ENCODE data around the gene FOXQ1.
"Not testable (repeated sequence)": the region's sequence is repeated elsewhere in the genome, so short reads cannot be mapped to it uniquely, and the experiment has no call there.

FOXQ1 gene

GRCh38 chr6:1291381-1291780, 20.5 kb upstream of the FOXQ1 start:
- DNase-seq (ENCODE audit: low read depth): no peak

- DNase-seq (ENCODE audit: low read depth): no peak
Observed at GRCh38 chr6:1295420-1295819, 16.5 kb upstream of the FOXQ1 start.

GRCh38 chr6:1296079-1296478, 15.8 kb upstream of the FOXQ1 start:
- no peak for DNase-seq (ENCODE audit: low read depth)

GRCh38 chr6:1296542-1296941, 15.4 kb upstream of the FOXQ1 start:
- DNase-seq (ENCODE audit: low read depth): no peak

- no peak for DNase-seq (ENCODE audit: low read depth)
Observed at GRCh38 chr6:1297746-1298145, 14.2 kb upstream of the FOXQ1 start.

GRCh38 chr6:1298768-1299167, 13.1 kb upstream of the FOXQ1 start:
- DNase-seq (ENCODE audit: low read depth): no peak

- no peak for DNase-seq (ENCODE audit: low read depth)
Observed at GRCh38 chr6:1306133-1306532, 5.8 kb upstream of the FOXQ1 start.

- no peak for DNase-seq (ENCODE audit: low read depth)
Observed at GRCh38 chr6:1309366-1309765, 2.5 kb upstream of the FOXQ1 start.

GRCh38 chr6:1310628-1311399, 1.1 kb upstream of the FOXQ1 start:
- DNase-seq (ENCODE audit: low read depth): no peak

- no peak for DNase-seq (ENCODE audit: low read depth)
Observed at GRCh38 chr6:1312203-1312472, 240 bp downstream of the FOXQ1 start.

GRCh38 chr6:1312473-1313367, 822 bp downstream of the FOXQ1 start:
- no peak for DNase-seq (ENCODE audit: low read depth)

- DNase-seq (ENCODE audit: low read depth): no peak
Observed at GRCh38 chr6:1313384-1313766, 1.5 kb downstream of the FOXQ1 start.

- DNase-seq (ENCODE audit: low read depth): no peak
Observed at GRCh38 chr6:1313767-1314503, 2.0 kb downstream of the FOXQ1 start.

- DNase-seq (ENCODE audit: low read depth): no peak
Observed at GRCh38 chr6:1314617-1315016, 2.7 kb downstream of the FOXQ1 start.

- DNase-seq (ENCODE audit: low read depth): no peak
Observed at GRCh38 chr6:1315201-1315559, 3.3 kb downstream of the FOXQ1 start.

- DNase-seq (ENCODE audit: low read depth): no peak
Observed at GRCh38 chr6:1315560-1316386, 3.9 kb downstream of the FOXQ1 start.

- no peak for DNase-seq (ENCODE audit: low read depth)
Observed at GRCh38 chr6:1316489-1316971, 4.6 kb downstream of the FOXQ1 start.

- DNase-seq (ENCODE audit: low read depth): no peak
Observed at GRCh38 chr6:1317302-1317815, 5.5 kb downstream of the FOXQ1 start.

- DNase-seq (ENCODE audit: low read depth): no peak
Observed at GRCh38 chr6:1318036-1318435, 6.1 kb downstream of the FOXQ1 start.

GRCh38 chr6:1318584-1318983, 6.7 kb downstream of the FOXQ1 start:
- not testable (repeated sequence) for DNase-seq (ENCODE audit: low read depth)

- DNase-seq (ENCODE audit: low read depth): no peak
Observed at GRCh38 chr6:1321738-1322137, 9.8 kb downstream of the FOXQ1 start.

GRCh38 chr6:1322156-1322555, 10.3 kb downstream of the FOXQ1 start:
- no peak for DNase-seq (ENCODE audit: low read depth)
